Activated CD4-positive, alpha-beta T cell treated with anti-CD3 and anti-CD28 coated beads, Interleukin-2, amount 10 ng/mL, durations not matched to agents 24 days and 14 days (primary cell): ENCODE measurements around the gene ZBTB39. TPM values are rescaled to one million over a fixed set of nuclear protein-coding genes. Genes with fewer than 3 reads are reported as not detected.
"Not testable (repeated sequence)": the region's sequence is repeated elsewhere in the genome, so short reads cannot be mapped to it uniquely, and the experiment has no call there.

Source experiments
- DNase-seq: peaks from one replicate; pipeline ENCODE4 v3.0.0; 2022
- H3K27ac Mint-ChIP-seq: one replicate; pipeline ENCODE4 v1.8.0; 2022; ENCODE audit warnings: mild to moderate bottlenecking, mixed read lengths
- H3K27me3 Mint-ChIP-seq: one replicate; pipeline ENCODE4 v1.8.0; 2022; ENCODE audit warnings: mixed read lengths
- H3K36me3 Mint-ChIP-seq: one replicate; pipeline ENCODE4 v1.8.0; 2022; ENCODE audit warnings: low read depth, mild to moderate bottlenecking, mixed read lengths
- H3K4me1 Mint-ChIP-seq: one replicate; pipeline ENCODE4 v1.8.0; 2021; ENCODE audit warnings: mixed read lengths
- H3K4me3 Mint-ChIP-seq: one replicate; pipeline ENCODE4 v1.8.0; 2022; ENCODE audit warnings: mild to moderate bottlenecking, moderate library complexity, mixed read lengths
- H3K9me3 Mint-ChIP-seq: one replicate; pipeline ENCODE4 v1.8.0; 2021; ENCODE audit warnings: mixed read lengths
- intact Hi-C: fragments of 100-400 bp; cut with micrococcal nuclease; formaldehyde crosslinking; loops from one replicate; pipeline ENCODE4 v1.15.1; 2023
- total RNA-seq: library from RNA; stranded (reverse); gene quantifications from 2 replicates; pipeline ENCODE4 v1.2.3, GENCODE V29; 2022

Gene ZBTB39
- total RNA-seq, 1 donor from 2014 or later, result 11.0 TPM

DNA sequence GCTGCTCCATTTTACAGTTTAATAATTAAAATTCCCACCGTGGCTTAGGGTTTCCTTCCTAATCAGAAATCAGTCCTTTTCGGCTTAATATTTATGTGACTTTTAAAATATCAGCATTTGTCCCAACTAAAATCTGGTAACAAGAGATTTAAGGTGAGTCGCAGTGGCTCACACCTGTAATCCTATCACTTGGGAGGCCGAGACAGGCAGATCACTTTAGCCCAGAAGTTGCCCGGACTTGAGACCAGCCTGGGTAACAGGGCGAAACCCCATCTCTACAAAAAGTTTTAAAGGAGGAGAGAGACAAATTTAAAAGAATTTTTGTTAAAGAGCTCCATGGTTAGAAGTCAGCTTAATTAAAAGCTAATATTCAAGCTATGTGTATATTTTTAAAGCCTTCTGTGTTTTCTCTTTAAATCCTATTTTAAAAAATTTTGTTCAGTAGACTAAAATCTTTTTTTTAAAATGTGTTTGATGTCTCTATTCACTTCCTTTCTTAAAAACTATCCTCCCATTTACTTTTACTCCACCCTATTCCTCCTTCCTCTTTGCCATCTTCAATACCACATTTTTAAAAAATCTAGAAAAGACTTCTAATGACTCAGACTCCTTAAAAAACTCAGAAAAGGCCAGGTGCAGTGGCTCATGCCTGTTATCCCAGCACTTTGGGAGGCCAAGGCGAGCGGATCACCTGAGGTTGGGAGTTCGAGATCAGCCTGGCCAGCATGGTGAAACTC is 13.8 kb upstream of the ZBTB39 start:
- H3K27me3 Mint-ChIP-seq, result peaks cover 2% of the 10 kb centered on the region
- H3K4me3 Mint-ChIP-seq, result no peak overlapping the region
- H3K36me3 Mint-ChIP-seq, result no peaks in the 10 kb centered on the region
- intact Hi-C loops, result no loop called here
- peaks cover 3% of the 10 kb centered on the region for H3K4me1 Mint-ChIP-seq
- H3K27ac Mint-ChIP-seq, result no peak overlapping the region
- DNase-seq, result no peak
- no peaks in the 10 kb centered on the region for H3K9me3 Mint-ChIP-seq

GRCh38 chr12:57018906-57019305 is 12.6 kb upstream of the ZBTB39 start:
- no peak for DNase-seq
- H3K27ac Mint-ChIP-seq, result no peak overlapping the region
- H3K27me3 Mint-ChIP-seq, result peaks cover 12% of the 10 kb centered on the region
- H3K36me3 Mint-ChIP-seq, result no peaks in the 10 kb centered on the region
- H3K4me1 Mint-ChIP-seq, result peaks cover 3% of the 10 kb centered on the region
- intact Hi-C loops, result no loop called here
- no peaks in the 10 kb centered on the region for H3K9me3 Mint-ChIP-seq
- H3K4me3 Mint-ChIP-seq, result no peak overlapping the region

DNA sequence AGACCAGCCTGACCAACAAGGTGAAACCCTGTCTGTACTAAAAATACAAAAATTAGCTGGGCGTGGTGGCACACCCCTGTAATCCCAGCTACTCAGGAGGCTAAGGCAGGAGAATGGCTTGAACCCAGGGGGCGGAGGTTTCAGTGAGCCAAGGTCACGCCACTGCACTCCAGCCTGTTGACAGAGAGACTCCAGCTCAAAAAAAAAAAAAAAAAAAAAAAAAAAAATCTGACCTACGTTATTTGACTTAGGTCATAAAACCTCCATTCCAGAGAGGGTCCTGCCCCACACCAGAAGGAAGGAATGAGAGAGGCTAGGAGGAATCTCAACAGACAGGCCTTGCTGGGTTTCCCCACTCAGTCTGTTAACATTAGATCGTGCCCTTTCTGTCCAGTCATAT is 12.0 kb upstream of the ZBTB39 start:
- H3K4me1 Mint-ChIP-seq, intact Hi-C loops, DNase-seq, H3K4me3 Mint-ChIP-seq, H3K9me3 Mint-ChIP-seq, H3K27ac Mint-ChIP-seq, H3K36me3 Mint-ChIP-seq: not testable (repeated sequence)
- H3K27me3 Mint-ChIP-seq, result peaks cover 17% of the 10 kb centered on the region

GRCh38 chr12:57016348-57016747 is 10.0 kb upstream of the ZBTB39 start, which contains the start of gene TAC3:
Gene TAC3, minus strand, starts transcription at chr12:57016529. Its CDS starts 732 bp downstream, at chr12:57015797.
- H3K9me3 Mint-ChIP-seq, result no peaks in the 10 kb centered on the region
- no peaks in the 10 kb centered on the region for H3K36me3 Mint-ChIP-seq
- H3K4me1 Mint-ChIP-seq, result peaks cover 16% of the 10 kb centered on the region
- H3K27me3 Mint-ChIP-seq, result peaks cover 17% of the 10 kb centered on the region
- H3K4me3 Mint-ChIP-seq, result no peak within 1 kb of the TSS
- no peak for DNase-seq
- no peak within 1 kb of the TSS for H3K27ac Mint-ChIP-seq
- intact Hi-C loops, result no loop called here

DNA sequence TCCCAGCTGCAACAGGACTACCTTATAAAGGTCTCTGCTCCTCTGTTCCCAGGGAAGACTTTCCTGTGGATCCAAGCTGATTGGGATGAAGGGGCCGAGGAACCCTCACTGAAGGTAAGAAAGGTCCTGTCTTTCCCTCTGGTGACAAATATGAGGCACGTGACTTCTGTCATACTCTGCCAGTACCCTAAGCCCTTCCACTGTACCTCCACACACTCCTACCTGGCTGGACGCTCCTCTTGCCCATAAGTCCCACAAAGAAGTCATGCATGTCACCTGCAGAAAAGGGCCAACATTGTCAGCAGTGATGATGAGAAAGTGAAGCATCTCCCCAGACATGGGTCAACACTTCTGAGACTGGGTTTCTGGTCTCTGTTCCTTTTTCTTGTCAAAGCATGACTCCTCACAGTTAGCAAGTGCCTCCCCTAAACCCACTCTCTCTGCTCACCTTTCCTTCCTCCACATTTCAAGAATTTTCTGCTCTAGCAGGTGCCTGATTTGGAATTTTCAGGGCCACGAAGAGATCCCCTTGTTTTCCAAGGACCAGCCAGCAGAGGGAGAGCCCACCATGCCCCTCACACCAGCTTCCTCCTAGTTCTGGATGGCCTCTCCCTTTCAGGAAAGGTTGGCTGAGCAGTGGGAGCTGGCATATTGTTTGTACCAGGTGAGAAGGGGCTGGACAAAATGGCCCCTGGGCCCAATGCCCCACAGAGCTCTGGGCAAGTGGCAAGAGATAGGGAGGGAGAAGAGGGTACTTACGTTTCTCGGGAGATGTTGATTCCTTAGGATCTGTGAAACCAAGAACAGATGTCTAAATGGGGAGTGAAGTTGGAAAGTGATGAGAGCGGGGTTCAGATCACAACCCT is 6.5 kb upstream of the ZBTB39 start:
- DNase-seq, result no peak
- H3K4me3 Mint-ChIP-seq, result no peak overlapping the region
- H3K27me3 Mint-ChIP-seq, result peaks cover 17% of the 10 kb centered on the region
- H3K27ac Mint-ChIP-seq, result peak overlapping the region; percentile 2
- H3K9me3 Mint-ChIP-seq, result no peaks in the 10 kb centered on the region
- H3K36me3 Mint-ChIP-seq, result no peaks in the 10 kb centered on the region
- intact Hi-C loops, result loop anchor here (5.0 kb wide), 1 partner anchor 34 kb away; no protein-coding TSS in a partner anchor
- peaks cover 26% of the 10 kb centered on the region for H3K4me1 Mint-ChIP-seq

DNA sequence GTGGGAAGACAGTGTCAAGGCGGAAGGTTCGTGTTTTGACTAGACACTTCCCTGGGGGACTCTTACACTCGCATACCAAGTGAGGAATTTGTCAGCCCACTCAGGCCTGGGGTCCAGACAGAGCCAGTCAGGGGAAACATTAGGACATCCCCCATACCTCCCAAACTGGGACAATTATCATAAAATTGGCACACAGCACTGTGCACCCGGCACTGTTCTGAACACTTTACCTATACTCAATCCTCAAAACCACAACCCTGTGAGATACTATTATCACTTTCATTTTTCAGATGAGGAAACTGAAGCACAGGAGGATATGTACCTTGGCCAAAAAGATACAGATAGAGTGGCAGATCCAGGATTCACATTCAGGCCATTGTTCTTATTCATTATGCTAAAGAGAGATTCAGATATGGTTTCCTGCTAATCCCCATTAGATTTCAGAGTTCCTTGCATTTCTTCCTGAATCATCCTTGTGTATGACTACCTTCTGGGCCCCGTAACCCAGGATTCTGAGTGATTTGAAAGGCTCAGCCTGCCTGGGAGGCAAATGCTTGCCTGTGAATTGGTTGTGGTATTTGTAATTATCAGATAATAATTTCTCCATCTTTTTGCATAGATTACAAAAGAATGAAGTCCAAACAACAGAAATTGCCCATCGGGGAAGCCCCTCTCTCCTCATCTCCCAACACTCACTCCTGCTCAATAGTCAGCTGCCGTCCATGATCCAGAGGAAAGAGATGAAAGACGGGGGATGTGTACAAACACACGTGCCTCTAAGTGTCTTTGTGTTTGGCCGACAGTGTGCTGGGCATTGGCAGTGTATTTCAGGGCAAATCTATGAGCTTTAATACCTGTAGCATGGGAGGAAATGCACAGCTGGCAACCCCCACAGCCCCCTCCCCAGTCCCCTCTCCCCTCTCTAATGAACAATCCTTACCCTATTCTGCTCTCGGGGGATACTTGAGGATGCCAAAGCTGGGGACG is 5.4 kb upstream of the ZBTB39 start:
- DNase-seq, result peak; percentile 79
- Mint-ChIP-seq H3K36me3 (peaks cover under 1% of the 10 kb centered on the region), H3K27me3 (peaks cover 17% of the 10 kb centered on the region), H3K4me3 (peak overlapping the region; percentile 48), H3K4me1 (peaks cover 35% of the 10 kb centered on the region), H3K9me3 (no peaks in the 10 kb centered on the region), H3K27ac (peak overlapping the region; percentile 52)
- intact Hi-C loops, result loop anchor here (5.0 kb wide), 1 partner anchor 36 kb away; no protein-coding TSS in a partner anchor

DNA sequence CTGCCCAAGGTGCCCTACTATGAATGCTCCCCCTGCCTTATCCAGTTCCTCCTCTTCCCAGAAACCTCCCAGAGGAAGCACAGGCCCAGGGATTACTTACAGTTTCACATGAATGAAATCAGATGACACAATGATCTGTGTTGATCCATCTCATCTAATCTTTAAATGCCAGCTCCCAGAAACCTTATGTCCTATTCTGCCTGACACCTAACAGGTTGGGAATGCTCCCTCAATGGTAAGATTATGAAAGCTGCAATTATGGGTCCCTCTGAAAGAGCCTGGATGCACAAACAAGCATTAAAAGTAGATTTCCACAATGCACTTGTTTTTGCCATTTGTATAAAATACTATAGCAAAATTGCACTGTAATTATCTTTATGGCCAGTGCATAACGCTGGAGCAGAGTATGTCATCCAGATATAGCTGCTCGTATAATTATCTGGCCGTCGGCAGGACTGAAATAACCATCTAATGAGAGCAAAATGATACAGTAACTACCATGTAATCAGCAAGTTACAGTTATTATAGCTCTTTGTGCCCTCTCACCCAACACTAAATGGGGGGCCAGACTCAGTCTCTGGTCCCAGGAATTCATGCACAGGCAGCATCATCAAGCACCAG is 4.4 kb upstream of the ZBTB39 start:
- no peak overlapping the region for H3K4me3 Mint-ChIP-seq
- H3K27ac Mint-ChIP-seq, result no peak overlapping the region
- H3K36me3 Mint-ChIP-seq, result peaks cover 3% of the 10 kb centered on the region
- H3K9me3 Mint-ChIP-seq, result no peaks in the 10 kb centered on the region
- H3K4me1 Mint-ChIP-seq, result peaks cover 36% of the 10 kb centered on the region
- peaks cover 17% of the 10 kb centered on the region for H3K27me3 Mint-ChIP-seq
- intact Hi-C loops, result loop anchor here (5.0 kb wide), 1 partner anchor 37 kb away; no protein-coding TSS in a partner anchor
- no peak for DNase-seq

DNA sequence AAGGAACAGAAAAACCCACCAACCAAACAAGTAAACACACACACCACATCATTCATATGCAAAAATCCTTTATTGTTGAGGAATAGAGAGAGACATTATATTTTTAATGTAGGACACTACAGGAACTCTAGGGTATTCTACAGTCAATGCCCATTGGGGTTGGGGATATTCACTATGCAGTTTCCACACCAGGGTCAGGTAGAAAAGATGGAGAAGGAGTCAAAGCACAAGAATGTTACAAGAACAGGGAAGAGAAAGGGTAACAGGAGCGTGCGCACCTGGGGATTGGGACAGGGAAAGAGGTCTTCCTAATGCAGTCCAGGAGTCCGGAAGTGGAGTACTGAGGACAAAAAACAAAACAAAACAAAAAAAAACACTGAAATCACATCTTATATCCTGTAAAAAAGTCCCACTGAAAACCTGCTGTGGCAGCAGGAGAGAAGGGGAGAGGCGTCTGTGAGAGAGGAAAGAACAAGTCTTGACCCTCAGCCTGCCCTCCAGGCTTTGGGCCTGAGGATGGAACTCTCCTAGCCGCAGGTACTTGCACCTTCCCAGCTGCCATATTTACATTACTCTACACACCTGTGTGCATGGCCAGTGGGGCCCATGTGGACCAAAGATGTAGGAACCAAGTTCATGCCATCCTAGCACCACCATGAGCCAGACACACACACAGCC is 3.7 kb upstream of the ZBTB39 start:
- peaks cover 42% of the 10 kb centered on the region for H3K4me1 Mint-ChIP-seq

DNA sequence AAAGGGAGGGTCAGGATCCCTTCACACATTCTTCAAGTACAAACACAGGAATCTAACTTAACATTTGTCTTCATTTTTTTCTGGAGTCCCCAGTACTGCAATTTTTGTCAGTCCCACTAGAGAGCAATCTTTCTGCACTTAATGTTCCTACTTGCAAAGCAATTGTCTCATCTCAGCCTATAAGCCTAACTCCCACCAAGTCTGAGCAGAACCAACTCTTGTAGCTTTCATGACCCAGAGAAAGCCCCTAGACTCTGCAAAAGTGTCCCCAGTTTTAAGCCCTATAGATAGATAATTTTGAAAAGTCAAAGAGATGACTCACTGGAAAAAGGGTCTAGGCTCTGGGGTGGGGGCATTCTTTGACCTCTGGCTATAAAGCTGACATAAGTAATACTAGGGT is 1.8 kb upstream of the ZBTB39 start:
- intact Hi-C loops, result loop anchor here (1.0 to 10.0 kb wide), 5 partner anchors 54 to 469 kb away; partner anchors contain the start of genes ARHGAP9 and BAZ2A
- Mint-ChIP-seq H3K9me3 (no peaks in the 10 kb centered on the region), H3K4me1 (peaks cover 47% of the 10 kb centered on the region), H3K36me3 (peaks cover 18% of the 10 kb centered on the region), H3K4me3 (no peak overlapping the region), H3K27me3 (no peaks in the 10 kb centered on the region), H3K27ac (peak overlapping the region; percentile 77)
- DNase-seq, result peak; percentile 83

More for the DNA sequence above, 3.7 kb upstream of the ZBTB39 start:
- Mint-ChIP-seq H3K4me3 (no peak overlapping the region), H3K27me3 (peaks cover 15% of the 10 kb centered on the region), H3K27ac (no peak overlapping the region), H3K9me3 (no peaks in the 10 kb centered on the region), H3K36me3 (peaks cover 7% of the 10 kb centered on the region)
- intact Hi-C loops, result loop anchor here (5.0 to 10.0 kb wide), 3 partner anchors 37 to 467 kb away; partner anchors contain the start of genes ARHGAP9 and BAZ2A
- no peak for DNase-seq

DNA sequence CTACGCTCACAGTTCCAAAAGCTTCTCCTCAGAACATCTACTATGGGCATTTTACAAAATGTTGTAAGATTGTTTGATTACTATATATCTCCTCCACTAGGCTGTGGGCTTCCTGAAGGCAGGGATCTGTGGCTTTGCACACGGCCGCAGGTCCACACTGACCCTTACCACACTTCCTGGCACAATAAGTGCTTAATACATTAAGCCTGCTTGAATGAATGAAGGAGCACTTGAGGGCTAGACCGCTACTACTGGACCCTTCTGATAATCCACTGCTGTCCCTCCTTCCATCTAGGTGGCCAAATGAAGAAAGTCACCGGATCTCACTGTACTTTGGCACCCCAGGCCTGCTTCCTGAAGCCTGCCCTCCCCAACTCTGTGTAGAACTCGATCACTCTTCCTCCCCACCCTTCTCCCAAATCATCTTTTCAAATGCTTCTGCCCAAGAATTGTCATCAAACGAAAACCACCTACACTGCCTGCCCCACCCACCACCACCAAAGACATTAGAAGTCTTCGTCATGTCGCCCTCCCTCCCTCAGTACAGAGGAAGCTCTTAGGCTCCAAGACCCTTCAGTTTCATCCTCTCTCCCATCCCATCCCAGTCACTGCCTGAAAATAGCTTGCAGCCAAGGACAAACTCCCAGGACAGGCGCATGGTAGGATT is 596 bp upstream of the ZBTB39 start:
- peak; percentile 65 for DNase-seq
- Mint-ChIP-seq H3K9me3 (no peaks in the 10 kb centered on the region), H3K4me1 (peaks cover 45% of the 10 kb centered on the region), H3K36me3 (peaks cover 23% of the 10 kb centered on the region), H3K4me3 (peak overlapping the region; percentile 80), H3K27me3 (no peaks in the 10 kb centered on the region), H3K27ac (peak overlapping the region; percentile 77)
- intact Hi-C loops, result loop anchor here (2.0 to 10.0 kb wide), 3 partner anchors 176 to 470 kb away; partner anchors contain the start of genes ARHGAP9 and BAZ2A

DNA sequence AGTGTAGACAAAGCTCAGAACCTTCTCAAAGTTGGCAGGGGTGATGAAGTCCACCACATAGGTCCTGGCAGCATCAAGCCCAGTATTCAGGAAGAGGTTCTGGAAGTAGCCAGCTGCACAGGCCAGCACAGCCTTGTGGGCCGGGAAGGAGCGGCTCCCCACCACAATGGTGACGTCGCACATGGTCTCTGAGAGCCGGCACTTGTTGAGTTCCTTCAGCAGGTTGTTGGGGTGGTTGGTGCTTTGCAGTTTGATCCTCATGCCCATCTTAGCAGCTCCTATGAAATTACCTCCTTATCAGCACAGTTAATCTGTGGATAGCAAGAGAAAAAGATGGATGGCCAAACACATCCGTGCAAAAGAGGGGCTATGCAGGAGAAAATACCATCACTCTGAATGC is 1.7 kb downstream of the ZBTB39 start:
- intact Hi-C loops, result loop anchor here (5.0 to 10.0 kb wide), 2 partner anchors 370 to 473 kb away; partner anchors contain the start of genes ARHGAP9 and BAZ2A
- Mint-ChIP-seq H3K27me3 (no peaks in the 10 kb centered on the region), H3K4me1 (peaks cover 55% of the 10 kb centered on the region), H3K9me3 (no peaks in the 10 kb centered on the region), H3K36me3 (peaks cover 40% of the 10 kb centered on the region), H3K4me3 (peak overlapping the region; percentile 93), H3K27ac (no peak overlapping the region)
- DNase-seq, result no peak

- Mint-ChIP-seq H3K4me3 (no peak overlapping the region), H3K27me3 (no peaks in the 10 kb centered on the region), H3K36me3 (peaks cover 43% of the 10 kb centered on the region), H3K4me1 (peaks cover 64% of the 10 kb centered on the region), H3K27ac (no peak overlapping the region), H3K9me3 (no peaks in the 10 kb centered on the region)
- intact Hi-C loops, result loop anchor here (10.0 kb wide), 1 partner anchor 369 kb away; the partner anchor contains the start of gene BAZ2A
- no peak for DNase-seq
These were observed 3.0 kb downstream of the ZBTB39 start for GRCh38 chr12:57003395-57003794.
